ENCODE results near the gene TK1.

- TF ChIP-seq POLR2A (IDR thresholded peaks at IDR 0.05) = no peak
- TF ChIP-seq CTCF (IDR thresholded peaks at IDR 0.05) = no peak
These were observed 46.0 kb upstream of the TK1 start for GRCh38 chr17:78232859-78233173.

All from body of pancreas (tissue), 4 donors.